Heart left ventricle (tissue), 11 donors: ENCODE measurements around the gene TMEM266. TPM values are rescaled to one million over a fixed set of nuclear protein-coding genes. Genes with fewer than 3 reads are reported as not detected.

Experiments used
- polyA plus RNA-seq, 2 donors: library from polyadenylated mRNA; stranded (reverse); fragments of 200-250 nt; gene quantifications; one replicate each; pipeline ENCODE4 v1.2.3, GENCODE V29; 2013
- total RNA-seq, 9 donors: library from RNA; depleted of rRNA in 2 of 9; stranded (reverse); fragments of >200 nt in 2 of 9; fragmentation: NEBNext Ultra II Directional in 3 of 9; extraction: Animal tissue kit (Norgen Biotek cat#: 25700) in 3 of 9; gene quantifications; one replicate each; pipeline versions ENCODE4 v1.1.0 to v1.2.4, GENCODE V29; 2016 to 2023
- donor health status: ischemic (EF 13 %, LVEDD 7.1; RV severe dilation, severe dysfunction).
- donor health status: healthy with polysubstance abuse.
- donor health status: DM: no; HTN: yes; CAD: no.
- donor health status: DM: no; HTN: no; CAD: no.
- donor health status: ischemic (EF 25% LVEDD 5.7; RV mildly dilated, moderate dysfunction).
- donor health status: healthy.
- donor health status: DM: yes; HTN: yes; CAD: no.
- donor health status: PGD.
- donor health status: nonischemic (EF 23%, LVEDD 6.1; RV moderate dilation, normal function).

Gene TMEM266
- total and polyA plus RNA-seq, 11 donors: 0.03 to 0.38 (median 0.28) TPM; not detected in 6

Other genes with a start within 250 kb of the TMEM266 start
- 10 to 100 TPM; 22.8 to 39.4 (median 28.5) TPM for gene UBE2Q2, start 216.5 kb upstream of the TMEM266 start, total RNA-seq
- 10 to 100 TPM; 13.6 to 18.2 TPM for gene UBE2Q2, start 216.5 kb upstream of the TMEM266 start, polyA plus RNA-seq
- 10 to 100 TPM in 8 of 9 donors, 1 to 10 TPM in 1; 6.8 to 24.9 (median 19.7) TPM for gene FBXO22, start 156.1 kb upstream of the TMEM266 start, total RNA-seq
- gene FBXO22, start 156.1 kb upstream of the TMEM266 start, polyA plus RNA-seq: 10 to 100 TPM in 1 of 2 donors, 1 to 10 TPM in 1; 6.1 to 20.2 TPM
- 1 to 10 TPM in 1 of 9 donors, not detected in 8; 1.1 TPM for gene NRG4, start 47.6 kb upstream of the TMEM266 start, total RNA-seq
- not detected for gene NRG4, start 47.6 kb upstream of the TMEM266 start, polyA plus RNA-seq